ENCODE measurements around the gene HRH1.
"Not testable (repeated sequence)": the region's sequence is repeated elsewhere in the genome, so short reads cannot be mapped to it uniquely, and the experiment has no call there.

The HRH1 gene

DNA sequence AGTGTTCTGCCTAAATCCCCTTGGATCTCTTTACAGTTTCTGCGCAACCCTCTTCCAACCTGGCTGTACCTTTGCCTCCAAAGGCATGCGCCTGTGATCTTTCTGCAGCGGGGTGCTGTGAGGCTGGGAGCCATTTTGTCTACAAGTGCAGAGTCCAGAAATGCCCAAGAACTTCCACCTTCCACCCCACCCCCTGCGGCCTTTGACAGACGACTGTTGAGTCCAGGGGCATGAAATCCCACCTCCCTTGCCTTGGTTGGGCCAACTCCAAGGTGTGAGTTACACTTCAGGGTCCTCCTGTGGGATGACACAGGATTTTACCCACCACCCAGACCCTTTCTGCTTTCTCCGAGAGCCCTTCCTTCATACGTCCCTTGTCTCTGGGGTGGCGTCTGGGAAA is 24.1 kb downstream of the HRH1 start:
- no peak for DNase-seq (ENCODE audit: low spot score)
- TF ChIP-seq, protein P1, sequence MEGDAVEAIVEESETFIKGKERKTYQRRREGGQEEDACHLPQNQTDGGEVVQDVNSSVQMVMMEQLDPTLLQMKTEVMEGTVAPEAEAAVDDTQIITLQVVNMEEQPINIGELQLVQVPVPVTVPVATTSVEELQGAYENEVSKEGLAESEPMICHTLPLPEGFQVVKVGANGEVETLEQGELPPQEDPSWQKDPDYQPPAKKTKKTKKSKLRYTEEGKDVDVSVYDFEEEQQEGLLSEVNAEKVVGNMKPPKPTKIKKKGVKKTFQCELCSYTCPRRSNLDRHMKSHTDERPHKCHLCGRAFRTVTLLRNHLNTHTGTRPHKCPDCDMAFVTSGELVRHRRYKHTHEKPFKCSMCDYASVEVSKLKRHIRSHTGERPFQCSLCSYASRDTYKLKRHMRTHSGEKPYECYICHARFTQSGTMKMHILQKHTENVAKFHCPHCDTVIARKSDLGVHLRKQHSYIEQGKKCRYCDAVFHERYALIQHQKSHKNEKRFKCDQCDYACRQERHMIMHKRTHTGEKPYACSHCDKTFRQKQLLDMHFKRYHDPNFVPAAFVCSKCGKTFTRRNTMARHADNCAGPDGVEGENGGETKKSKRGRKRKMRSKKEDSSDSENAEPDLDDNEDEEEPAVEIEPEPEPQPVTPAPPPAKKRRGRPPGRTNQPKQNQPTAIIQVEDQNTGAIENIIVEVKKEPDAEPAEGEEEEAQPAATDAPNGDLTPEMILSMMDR (IDR thresholded peaks at IDR 0.05; ENCODE audit: extremely low read depth, missing control alignments), result no peak

DNA sequence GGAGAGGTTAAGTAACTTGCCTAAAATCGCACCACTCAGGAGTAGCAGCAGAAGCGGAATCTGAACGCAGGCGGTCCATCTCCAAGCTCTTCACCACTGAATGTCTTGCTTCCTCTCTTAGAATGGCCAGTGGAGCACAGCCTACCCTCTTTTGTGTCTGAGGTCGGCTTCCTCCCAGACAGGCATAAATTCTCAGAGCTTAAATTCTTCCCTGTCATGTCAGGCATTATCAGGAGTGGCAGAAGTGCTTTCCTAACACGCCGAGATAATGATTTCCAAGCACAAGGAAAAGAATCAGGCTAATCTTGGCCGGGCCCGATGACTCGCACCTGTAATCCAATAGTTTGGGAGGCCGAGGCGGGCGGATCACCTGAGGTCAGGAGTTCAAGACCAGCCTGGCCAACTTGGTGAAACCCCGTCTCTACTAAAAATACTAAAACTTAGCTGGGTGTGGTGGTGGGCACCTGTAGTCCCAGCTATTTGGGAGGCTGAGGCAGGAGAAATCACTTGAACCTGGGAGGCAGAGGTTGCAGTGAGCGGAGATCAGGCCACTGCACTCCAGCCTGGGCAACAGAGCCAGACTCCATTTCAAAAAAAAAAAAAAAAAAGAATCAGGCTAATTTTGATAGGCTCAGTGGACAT is 30.2 kb downstream of the HRH1 start:
- not testable (repeated sequence) for DNase-seq (ENCODE audit: low spot score)

DNA sequence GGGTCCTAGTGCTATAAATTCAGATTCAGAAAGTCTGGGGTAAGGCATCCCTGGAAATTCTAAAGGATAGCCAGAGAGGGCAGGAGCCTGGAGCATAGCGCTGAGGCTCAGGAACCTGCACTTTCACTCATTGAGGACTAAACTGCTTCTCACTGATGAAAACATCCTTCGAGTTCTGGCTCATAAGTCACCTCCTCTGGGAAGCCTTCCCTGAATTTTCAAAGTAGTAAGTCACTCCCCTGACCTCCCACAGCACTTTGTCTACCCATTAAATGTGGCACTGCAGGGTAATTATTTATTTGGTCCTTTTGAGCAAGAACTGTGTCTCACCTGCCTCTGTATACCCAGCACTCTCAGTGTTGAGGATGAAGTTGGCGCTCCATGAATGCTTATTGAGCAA is 30.9 kb downstream of the HRH1 start:
- TF ChIP-seq, protein P1 (IDR thresholded peaks at IDR 0.05; ENCODE audit: extremely low read depth, missing control alignments), result no peak

DNA sequence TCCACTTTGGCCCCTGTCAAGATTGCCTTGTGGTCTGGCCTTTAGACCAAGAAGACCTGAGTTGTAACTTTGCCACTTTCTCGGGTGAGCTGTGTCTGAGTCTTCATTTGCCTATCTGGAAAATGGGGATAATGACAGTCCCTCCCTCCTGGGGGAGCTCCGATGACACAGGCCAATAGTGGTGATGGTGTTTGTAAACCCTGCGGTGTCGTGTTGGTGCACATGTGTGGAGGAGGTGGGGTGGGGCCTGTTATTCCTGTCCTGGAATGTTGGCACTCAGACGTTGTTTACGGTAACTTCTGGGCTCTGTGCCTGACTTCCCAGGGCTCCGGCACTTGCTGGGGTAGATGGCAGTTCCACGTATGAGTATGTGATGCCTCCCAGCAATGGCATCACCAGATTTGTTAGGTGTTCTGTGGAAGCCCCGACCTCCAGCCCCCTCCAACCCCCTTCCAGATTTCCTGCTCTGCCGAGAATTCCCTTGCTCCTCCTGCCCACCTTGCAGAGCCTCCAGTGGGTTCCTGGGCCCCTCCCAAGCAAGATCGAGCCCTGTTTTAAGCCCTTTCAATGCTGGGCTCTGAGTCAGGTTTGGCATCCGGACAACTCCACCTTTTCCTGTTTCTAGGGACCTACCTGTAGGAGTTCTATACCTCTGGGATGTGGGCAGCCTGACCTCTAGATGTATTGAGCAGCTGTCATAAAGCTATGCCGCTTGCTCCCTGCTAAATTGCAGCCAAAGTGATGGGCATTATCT is 31.4 kb downstream of the HRH1 start:
- no peak for DNase-seq (ENCODE audit: low spot score)
- TF ChIP-seq, protein P1 (IDR thresholded peaks at IDR 0.05; ENCODE audit: extremely low read depth, missing control alignments), result no peak

More for the DNA sequence above, 30.9 kb downstream of the HRH1 start:
- no peak for DNase-seq (ENCODE audit: low spot score)

DNA sequence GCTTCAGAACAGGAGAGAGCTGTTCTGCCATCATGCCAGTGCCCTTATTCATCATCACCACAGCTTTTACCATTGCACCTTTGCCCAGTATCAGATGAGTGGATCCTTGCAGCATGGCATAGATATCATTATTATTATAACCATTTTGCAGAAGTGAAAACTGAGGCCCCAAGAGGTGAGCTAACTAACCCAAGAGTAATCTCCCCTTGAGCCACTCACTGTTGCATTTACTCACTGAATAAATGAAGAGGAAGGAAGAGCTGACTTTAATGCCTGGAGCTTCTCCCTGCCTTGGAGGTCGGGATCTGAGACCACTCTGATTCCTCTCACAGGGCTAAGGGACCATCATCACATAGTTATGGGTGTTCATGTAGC is 32.0 kb downstream of the HRH1 start:
- DNase-seq (ENCODE audit: low spot score), result no peak
- TF ChIP-seq, protein P1 (IDR thresholded peaks at IDR 0.05; ENCODE audit: extremely low read depth, missing control alignments), result no peak

DNA sequence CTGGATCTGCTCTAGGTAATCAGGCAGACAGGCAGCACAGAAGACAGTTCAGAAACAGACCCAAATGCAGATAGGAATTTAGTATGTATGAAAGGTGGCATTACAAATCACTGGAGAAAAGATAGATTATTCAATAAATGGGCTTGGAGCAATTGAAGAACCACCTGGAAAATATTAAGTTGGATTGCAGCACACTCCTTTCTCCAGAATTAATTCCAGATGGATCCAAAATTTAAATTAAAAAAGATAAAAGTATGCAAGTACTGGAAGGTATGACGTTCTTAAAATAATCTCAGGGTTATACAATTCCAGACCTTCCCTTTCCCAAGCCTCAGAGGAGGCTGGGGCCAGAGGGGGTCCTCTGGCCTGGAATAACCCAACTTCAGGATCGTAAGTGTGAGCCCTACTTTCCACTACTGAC is 32.5 kb downstream of the HRH1 start:
- TF ChIP-seq, protein P1 (IDR thresholded peaks at IDR 0.05; ENCODE audit: extremely low read depth, missing control alignments), result no peak
- no peak for DNase-seq (ENCODE audit: low spot score)

DNA sequence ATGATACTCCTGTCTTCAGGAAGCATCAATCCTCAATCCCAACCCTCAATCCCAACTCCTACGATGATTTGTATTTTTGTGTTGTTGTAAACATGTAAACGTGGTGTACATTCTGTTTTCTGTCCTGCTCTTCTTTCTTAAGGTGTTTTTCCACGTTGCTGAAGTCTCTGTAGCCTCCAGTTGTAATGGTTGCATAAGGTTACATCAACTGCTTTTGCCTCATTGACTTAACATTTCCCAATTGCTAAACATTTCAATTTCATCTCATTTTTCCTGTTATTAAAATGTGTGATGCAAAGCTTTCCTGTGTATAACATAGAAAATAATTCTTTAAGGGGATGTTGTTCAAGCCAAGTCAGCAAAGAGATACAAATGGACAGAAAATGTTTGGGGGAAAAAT is 33.4 kb downstream of the HRH1 start:
- DNase-seq (ENCODE audit: low spot score), result no peak
- TF ChIP-seq, protein P1 (IDR thresholded peaks at IDR 0.05; ENCODE audit: extremely low read depth, missing control alignments), result no peak

DNA sequence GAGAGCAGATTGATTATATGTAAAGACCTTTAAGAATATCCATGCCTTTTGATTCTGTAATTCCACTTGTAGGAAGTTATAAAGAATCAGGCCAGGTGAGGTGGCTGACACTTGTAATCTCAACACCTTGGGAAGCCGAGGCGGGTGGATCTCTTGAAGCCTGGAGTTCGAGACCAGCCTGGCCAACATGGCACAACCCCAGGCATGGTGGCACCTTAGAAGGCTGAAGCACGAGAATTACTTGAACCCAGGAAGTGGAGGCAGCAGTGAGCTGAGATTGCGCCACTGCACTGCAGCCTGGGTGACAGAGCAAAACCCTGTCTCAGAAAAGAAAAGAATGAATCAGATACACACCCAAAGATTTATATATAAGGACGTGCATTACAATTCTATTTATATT is 33.9 kb downstream of the HRH1 start:
- TF ChIP-seq, protein P1 (IDR thresholded peaks at IDR 0.05; ENCODE audit: extremely low read depth, missing control alignments), result no peak
- no peak for DNase-seq (ENCODE audit: low spot score)

Measured in GM20000 (cell line).